Limb (tissue), 2 donors: ENCODE measurements around the gene ASTN1.

ENCODE experiments used
- DNase-seq, 2 donors: peaks; one replicate each; pipeline ENCODE4 v3.0.0-alpha.2; 2016; ENCODE audit errors: extremely low spot score in 2 of 2

ASTN1 gene

DNA sequence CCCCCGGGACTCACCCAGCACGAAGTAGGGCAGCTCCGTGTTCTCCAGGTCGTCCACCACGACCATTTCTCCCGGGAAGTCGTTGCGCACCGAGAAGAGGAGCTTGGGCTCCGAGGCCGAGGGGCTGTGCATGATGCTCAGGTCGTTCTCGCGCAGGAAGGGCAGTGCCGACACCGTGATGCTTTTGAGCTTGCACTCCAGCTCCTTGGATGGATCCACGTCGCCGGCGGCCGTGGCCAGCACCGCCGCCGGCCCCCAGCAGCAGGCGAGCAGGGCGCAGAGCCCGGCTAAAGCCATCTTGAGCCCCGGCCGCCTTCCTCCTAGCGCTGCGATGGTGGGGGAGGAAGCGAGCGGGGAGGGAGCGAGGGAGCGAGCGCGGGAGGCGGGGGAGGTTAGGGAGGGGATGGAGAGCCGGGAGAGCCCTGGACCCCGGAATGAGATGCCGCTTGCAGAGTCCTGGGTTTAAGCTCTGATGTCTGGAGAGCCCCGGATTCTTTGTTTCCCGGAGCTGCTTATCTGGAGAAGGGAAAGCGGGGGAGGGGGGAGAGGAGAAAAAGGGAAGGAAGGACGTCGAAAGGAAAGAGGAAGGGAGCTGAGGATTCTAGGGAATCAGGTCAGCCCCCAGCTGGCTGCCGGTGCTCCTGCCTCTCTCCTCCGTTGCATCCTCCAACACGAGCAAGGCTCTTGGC lies at the start of gene ASTN1:
ASTN1 (minus strand) TSS at position 333 of the 689 bp plus-strand sequence; CDS start at position 297, 36 bp downstream.
- peak in 1 of 2 donors; percentile 76 for DNase-seq

DNA sequence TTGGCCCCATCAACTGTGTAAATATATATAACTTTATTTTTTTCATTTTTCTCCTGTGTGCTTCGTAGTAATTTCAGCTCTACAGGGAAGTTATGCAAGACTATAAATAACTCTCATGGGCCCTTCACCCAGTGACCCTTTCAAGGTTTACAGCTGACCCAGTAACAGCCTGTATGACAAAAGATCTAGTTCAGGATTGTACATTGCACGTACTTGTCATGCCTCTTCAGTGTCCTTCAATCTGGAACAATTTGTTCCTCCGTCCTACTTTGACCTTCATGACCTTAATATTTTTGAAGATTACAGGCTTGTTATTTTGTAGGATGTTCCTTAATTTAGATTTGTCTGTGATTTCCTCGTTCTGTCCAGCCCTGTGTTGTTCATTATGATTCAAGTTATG lies 46.7 kb upstream of the ASTN1 start:
- DNase-seq, result no peak

DNA sequence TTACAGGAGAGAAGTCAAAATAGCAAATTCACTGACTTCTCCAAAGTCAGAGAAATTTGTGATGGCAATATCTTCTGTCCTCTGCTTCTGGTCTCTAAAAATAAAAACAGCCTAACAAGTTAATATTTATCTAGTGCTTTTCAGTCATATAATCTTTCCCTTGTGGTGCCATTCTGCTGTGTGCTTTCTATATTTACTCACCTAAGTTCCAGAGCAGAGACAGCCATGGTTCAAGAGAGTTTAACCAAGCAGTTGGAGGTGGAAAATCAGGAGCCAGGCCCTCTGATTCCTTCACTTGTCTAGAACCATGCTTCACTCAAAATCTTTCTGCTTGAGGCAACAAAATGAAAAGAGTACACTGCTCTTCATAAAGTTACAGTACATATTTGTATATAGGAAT lies 45.6 kb upstream of the ASTN1 start:
- no peak for DNase-seq

DNA sequence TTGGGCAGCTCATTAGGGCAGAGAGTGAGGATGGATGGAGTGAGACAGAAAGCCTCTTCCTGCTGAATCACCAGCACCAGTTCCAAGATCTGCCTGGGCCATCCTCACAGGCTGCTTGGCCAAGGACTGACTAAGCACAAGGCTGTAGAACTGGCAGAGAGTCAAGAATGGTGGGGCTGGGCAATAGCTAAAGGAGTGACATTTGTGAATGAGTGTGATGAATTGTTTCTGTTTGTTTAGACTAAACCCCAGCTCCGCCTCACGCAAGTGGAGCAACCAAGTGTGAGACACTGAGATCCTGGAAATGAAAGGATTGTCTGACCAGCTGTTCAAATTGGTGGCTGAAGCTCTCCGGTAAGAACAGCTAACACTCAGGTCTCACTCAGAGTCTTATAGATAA lies 44.8 kb upstream of the ASTN1 start:
- peak; percentile 49 to 56 for DNase-seq

DNA sequence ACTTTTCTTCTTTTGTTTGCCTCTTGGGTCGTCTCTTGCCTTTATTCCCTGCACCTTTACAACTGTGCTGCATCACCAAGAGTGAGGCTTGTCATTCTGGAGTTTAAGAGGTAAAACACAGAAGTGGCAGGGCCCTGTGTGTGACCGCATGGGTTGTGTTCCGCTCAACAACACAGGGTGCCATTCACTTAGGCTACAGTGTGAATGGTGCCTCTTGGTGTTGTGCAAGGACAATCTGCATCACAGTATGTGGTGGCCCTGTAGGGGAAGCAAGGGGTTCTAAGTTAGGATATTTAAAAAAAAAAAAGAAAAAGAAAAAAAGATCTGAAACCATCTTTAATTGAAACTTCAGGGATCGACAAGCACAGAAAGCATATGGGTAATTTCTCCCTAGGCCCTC lies 44.4 kb upstream of the ASTN1 start:
- DNase-seq, result no peak

DNA sequence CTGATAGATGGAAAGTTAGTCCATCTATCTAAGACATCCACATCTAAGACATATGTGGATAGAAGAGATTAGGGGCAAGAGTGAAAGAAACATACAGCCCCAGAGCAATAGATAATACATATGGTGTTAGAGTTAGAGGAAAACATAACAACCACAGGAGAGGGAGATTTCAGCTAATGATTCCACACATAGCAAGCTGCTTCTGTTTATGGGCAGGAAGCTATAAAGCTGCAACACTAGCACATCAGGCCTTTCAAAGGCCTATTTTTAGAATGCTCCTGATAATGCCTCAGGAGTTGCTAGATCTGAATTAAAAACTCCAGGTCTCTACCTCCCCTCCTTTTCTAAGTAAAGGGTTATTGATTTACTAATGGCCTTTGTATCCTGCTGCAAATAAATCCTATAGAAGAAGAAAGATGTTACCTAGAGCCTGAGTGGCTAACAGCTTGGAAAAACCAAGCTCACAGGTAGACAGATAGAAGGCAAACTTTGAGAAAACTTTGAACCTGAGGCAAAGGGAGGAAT lies 42.4 kb upstream of the ASTN1 start:
- DNase-seq, result no peak

DNA sequence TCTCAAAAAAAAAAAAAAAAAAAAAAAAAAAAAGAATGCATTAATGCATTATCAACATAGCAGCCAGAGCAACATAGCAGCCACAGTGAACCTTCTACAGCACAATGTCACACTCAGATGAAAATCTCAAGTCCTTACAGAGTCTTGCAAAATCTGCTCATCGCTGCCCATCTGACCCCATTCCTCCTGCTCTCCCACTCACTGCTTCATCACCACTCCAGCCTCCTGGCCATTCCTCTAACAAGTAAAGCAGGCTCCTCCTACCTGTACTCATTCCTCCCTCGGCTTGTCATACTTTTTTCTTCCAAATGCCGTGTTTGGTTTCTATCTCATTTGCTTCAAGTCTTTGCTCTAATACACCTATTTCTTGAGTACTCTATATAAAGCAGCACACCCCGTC lies 35.8 kb upstream of the ASTN1 start:
- DNase-seq, result no peak

DNA sequence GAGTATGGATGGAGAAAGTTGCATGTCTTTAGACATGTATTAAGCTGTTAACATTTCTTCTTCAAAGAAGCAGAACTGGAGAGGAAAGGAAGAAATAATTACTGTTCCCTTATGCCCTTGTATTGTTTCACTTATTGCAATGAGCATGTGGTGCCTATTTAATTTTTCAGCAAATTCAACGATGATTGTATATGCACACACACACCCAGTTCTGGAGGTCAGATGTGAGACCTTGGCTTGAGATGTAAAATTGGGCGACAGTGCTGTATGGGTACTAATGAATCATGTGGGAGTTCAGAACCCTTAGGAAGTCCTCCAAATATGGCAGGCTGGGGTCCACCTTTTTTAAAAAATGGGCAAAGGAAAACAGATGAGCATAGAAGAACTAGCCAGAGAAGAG lies 33.7 kb upstream of the ASTN1 start:
- no peak for DNase-seq

DNA sequence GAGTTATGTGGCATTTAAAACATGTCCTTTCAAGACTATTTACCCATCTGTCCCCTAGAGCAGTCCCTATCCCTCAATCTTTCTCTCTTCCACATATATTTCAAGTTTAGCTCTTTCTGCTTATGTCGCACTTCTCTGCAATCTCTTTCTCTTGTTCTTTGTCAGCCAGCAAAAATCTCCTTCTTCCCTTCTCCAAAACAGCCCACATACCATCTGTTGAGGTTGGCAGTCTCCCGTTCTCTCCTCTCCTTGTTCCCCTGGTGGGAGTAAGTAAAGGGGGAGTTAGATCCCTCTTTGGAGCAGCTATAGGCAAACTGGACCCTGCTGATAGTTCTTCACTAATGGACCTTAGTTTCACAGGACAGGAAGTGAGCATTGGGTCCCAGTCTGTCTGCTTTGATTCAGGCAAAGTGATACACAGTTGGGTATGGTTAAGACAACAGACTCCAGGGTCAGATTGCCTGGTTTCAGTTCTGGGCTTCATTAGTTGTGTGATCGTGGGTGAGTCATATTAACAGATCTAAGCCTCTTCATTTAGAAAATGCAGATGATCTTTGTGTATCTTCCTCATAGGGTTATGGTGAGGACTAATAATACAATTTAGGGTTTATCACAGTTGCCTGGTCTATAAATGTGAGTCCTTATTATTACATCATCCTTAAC lies 25.9 kb upstream of the ASTN1 start:
- DNase-seq, result no peak

DNA sequence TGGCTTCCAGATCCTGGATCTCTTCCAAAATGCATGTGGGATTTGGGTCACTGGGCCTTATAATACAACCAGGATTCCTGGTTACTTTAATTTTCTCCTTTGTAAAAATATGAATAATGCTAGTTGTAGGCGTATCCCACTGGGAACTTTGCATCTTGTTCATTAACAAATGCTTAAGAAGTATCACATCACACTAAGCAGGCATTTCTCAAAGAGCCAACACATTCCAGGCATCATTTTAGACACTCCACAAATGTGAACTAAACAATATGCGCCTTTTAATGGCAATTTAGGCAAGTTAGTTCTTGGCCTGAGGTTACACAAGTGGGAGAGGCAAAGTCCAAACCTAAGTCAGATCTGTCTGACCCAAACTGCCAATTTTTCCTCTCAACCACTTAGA lies 22.1 kb upstream of the ASTN1 start:
- DNase-seq, result no peak

DNA sequence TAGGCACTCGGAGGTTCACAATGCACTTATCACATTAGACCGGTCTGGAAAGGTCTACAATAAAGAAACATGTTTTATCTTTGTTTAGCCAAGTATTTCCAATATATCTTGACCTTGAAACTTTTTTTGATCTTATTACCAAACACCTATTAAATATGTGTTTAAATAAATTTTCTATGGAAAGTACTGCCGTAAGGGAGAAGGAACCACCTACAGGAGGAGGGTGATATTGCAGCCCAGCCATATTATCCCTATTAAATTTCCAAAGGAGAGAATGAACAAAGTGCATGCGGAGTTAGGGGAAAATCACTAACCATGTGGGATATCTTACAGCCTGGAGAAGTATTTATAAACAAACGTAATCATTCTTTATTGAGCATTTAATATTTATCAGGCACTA lies 20.7 kb upstream of the ASTN1 start:
- DNase-seq, result no peak

DNA sequence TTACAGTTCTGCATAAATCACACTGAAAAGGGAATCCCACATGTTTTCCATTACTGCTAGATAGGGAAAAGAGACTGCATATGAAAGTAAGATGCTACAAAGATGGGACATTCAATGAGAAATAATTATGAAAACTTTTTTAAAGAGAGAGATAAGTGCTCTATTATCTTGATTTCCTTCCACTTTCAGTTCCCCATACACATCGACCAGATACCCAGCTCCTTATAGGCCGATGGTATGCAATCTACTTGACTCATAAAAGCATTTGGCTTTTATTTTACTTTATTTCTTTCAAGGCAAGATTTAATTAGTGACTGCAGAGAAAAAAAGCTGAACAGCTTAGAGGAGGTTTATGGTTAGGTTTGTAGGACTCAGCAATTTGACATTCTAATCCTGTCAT lies 19.3 kb upstream of the ASTN1 start:
- DNase-seq, result no peak

DNA sequence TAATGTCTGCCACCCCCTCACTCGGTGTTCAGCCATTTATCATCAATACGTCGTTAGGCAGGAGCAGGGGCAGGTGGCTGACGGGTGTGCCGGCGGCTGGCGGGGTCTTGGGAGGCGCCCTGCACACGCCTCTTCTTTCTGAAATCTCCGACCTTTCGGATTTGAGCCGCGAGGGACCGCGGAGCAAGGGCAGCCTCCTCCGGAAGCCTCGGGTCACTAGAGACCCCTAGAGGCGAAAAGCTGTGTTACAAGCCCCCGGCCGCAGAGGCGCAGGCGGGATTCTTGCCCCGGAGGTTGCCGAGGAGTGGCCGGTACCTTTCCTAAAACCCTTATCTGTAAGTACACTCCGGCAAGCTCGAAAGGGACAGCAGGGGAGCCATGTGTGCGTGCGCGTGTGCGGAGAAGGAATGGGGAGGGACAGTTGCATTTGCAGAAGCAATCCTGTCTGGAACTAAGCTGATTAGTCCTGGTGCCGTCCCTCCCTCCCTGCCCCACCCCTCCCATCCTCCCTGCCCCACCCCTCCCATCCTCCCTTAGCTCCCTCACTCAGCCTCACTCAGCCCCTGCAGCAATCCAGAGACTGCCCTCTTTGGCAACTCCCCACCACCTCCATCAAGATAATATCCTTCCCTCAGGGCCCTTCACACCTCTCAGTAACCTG lies 17.2 kb upstream of the ASTN1 start:
- peak; percentile 53 to 82 for DNase-seq

DNA sequence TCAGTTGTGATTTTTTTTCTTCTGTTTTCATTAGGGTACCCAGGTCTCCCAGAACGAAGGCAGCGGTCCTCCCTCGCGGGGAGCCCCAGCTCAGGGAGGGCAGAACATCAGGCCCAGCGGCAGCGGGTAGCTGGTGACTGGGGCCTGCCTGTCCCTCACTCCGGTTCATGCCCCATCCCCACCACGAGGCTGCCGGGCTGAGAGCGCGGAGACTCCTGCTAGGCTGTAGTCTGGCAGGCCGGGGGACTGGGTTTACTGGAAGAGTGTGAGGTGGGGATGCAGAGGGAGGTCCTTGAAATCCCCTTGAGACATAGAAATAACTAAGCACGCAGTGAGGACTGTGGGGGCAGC lies 16.7 kb upstream of the ASTN1 start:
- no peak for DNase-seq

DNA sequence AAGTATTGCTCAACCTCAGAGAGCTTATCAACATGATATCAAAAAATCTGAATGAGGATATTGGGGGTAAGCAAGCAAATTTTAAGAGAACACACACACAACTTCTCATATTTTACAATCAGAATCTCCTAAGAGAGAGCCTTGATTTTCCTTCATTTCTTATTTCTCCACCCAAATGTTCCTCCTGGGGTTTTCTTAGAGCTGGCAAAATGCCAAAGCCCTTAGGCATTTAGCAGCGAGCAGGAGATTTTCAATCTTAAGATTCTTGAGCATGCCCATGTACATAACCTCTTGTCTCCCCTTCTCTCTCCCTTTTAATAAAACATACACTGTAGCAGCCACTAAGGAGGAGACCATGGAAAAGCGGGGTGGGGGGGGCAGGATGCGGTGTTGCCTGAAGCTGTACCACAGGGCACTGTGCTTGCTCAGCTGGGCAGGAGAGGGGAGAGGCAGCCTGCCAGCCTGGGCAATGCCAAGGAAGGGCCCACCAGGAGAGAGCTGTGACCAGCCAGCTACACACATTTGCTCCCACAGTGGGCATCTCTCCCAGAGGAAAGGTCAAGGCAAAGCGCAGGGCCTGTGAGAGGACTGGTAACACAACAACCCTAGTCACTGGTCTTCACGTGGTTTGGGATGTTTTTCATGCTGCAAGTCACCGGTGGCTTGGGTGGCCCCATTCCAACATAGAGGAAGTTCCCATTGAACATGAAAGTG lies 10.6 kb upstream of the ASTN1 start:
- DNase-seq, result no peak

DNA sequence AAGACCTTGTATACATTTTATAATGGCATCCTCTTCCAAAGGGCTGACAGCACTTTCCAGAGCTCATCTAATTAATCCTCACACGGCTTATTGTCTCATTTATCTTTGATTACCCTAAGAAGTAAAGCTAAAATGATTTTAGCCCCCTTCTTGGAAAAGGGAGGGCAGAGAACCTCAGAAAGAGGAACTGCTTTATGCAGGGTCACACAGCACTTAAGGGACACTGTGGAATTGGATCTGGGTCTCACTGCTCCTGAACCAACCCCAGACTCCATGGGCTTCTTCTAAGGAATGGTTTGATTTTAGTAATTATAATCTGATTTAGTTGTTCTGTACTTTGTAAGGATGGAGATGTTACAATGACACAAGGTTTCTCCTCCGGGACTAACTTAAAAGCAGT lies 9.5 kb upstream of the ASTN1 start:
- DNase-seq, result no peak

DNA sequence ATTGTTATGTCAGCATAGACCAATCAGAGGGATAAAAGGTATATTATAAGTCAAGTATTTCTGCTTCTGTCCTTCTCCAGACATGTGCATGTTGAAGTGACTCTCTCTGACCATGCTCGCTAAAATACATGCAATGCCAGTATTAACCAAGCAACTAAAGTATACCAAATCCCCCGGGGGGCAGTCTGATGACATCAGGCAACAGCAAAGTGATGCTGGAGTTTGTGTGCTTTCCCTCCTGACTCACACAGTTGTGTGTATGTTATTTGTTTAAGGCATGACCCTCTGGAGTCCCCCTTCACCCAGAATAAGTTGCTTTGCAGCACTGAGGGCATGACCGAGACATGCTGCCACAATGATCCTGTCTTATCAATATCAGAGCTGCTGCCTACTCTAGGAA lies 8.4 kb upstream of the ASTN1 start:
- DNase-seq, result no peak

DNA sequence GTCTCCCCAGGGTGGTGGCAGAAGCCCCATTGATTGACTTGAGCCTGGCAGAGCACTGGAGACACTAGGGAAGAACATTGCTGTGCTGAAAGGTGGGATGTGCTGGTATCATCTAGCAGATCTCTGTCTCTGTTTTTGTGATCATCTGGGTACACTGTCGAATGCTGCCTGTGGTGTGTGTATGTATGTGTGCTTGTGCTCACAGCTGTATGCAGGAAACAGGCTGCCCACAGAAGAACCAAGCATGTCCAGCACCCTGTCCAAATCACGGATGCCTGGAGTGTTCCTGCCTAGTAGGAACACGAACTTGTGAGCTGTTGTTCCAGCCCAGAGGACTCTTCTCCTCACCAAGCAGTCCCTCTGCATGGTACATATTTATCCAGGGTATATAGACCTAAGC lies 7.8 kb upstream of the ASTN1 start:
- no peak for DNase-seq

DNA sequence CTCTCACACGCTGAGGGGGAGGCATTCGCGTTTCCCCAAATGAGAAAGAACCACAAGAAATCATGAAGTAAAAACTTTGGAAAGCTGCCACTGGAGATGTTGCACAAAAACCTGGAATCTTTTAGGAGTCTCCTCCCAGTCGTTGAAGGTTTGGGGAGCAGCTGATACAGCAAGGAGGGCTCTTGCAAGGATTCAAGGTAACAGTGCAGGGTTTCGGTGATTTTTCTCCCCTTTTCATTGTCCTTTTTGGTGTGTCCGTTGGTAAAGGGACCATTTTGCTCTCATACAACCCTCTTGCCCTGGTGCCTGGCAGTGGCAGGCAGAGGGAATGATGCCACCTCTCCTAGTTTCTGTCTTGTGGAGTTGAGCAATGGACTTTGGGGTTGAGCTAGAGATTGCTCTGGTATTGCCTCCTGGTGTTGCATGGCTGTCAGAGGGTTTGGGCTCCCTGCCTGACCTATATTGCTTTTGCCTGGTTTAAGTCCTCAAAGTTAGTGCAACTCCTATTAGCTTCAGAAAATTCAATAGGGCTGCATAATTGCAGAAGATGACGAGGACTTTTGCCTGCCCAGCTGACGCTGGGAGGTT lies 7.1 kb upstream of the ASTN1 start:
- DNase-seq, result no peak

DNA sequence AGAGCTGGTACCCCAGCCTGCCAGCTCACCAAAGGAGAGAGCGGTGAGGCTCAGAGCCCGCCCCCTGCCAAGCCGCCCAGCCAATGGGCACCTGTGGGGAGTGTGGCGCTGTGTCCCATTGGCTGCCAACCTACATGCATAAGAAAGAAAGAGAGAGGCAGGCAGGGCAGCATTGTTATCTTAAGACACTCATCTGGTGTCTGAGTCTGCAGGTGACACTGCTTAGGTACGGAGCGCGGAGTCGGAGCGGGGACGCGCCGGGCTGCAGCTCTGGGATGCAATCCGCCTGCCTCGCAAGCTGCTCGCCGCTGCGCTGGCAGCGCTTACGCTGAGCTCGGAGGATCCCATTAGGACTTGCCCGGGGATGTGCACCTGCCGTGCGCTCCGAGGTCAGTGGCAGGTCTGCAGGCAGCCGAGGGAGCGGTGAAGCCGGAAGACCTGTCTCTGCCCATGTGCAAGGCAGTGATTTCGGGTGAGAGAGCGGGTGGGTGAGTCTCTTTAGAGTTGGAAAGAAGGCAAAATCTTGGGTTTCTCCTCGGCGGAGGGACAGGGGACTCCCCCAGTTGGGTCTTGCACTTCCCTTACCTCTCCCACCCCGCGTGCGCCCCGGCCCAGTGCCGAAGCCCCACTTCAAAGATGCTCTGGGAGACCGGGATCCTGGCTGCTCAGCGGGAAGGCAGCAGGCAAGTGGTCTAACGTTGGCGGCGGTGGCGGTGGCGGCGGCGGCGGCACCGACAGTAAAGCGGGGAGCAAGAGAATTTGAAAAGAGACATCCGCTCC lies 6.4 kb upstream of the ASTN1 start, which contains the start of gene BRINP2:
BRINP2 (plus strand) TSS at position 203 of the 780 bp plus-strand sequence. CDS start 58,919 bp downstream, outside the sequence.
- DNase-seq, result peak; percentile 41 to 84

DNA sequence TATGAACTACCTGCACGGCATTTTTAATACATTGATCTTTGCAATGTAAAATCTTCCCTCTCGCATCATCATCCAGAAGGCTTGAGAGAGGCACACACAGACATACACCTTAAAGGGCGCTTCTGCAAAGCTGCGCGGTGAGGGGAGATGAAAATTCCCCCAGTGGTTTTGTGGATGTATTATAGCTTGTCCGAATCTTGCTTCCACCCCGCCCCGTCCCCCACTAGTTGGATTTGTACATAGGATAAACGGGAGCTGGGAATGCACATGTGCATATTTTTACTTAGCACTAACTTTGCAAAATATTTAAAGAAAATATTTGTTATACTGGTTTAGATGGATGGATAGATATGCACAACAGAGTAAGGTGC lies 542 bp upstream of the ASTN1 start:
- no peak for DNase-seq
